WTC11 (cell line): ENCODE results near the gene PKHD1. TPM values are rescaled to one million over a fixed set of nuclear protein-coding genes. Genes with fewer than 3 reads are reported as not detected.

Experiments
- ATAC-seq: fragments of 200-7000 bp; cut with Tn5 transposase; 2 replicates; pipeline ENCODE4 v1.10.0; 2021; ENCODE audit warnings: mild to moderate bottlenecking, moderate library complexity
- CTCF ChIA-PET: fragments of 300-600 bp; sonication (Branson Sonifier 250); formaldehyde crosslinking; loops from one replicate; lab custom pipeline; 2021; ENCODE audit warnings: antibody characterized with exemption; lab: Charles Lee
- POLR2A ChIA-PET: fragments of 350-600 bp; sonication (Branson Sonifier 250); formaldehyde crosslinking; loops from one replicate; lab custom pipeline; 2021; ENCODE audit warnings: antibody characterized with exemption; lab: Charles Lee
- DNase-seq: peaks from one replicate; pipeline ENCODE4 v3.0.0; 2021; ENCODE audit warnings: low spot score
- H3K27ac Mint-ChIP-seq: 2 replicates; pipeline ENCODE4 v1.8.0; 2021; ENCODE audit warnings: mixed read lengths
- H3K27me3 Mint-ChIP-seq: 2 replicates; pipeline ENCODE4 v1.8.0; 2021; ENCODE audit warnings: low read depth, mild to moderate bottlenecking, moderate library complexity, mixed read lengths
- H3K36me3 Mint-ChIP-seq: 2 replicates; pipeline ENCODE4 v1.8.0; 2021; ENCODE audit warnings: mixed read lengths
- H3K4me1 Mint-ChIP-seq: 2 replicates; pipeline ENCODE4 v1.8.0; 2022; ENCODE audit warnings: mixed read lengths
- H3K4me3 Mint-ChIP-seq: 2 replicates; pipeline ENCODE4 v1.8.0; 2021; ENCODE audit warnings: mild to moderate bottlenecking, moderate library complexity, mixed read lengths
- H3K9me3 Mint-ChIP-seq: 2 replicates; pipeline ENCODE4 v1.8.0; 2021; ENCODE audit warnings: mixed read lengths
- AFF4 ChIP-seq: sonication (generic); formaldehyde crosslinking; IDR thresholded peaks from 2 replicates; pipeline ENCODE4 v1.8.1; 2023; ENCODE audit warnings: mild to moderate bottlenecking, missing genetic modification reagents, borderline replicate concordance
- CREB1 ChIP-seq: sonication (generic); formaldehyde crosslinking; IDR thresholded peaks from 2 replicates; pipeline ENCODE4 v1.8.0; 2023; ENCODE audit warnings: mild to moderate bottlenecking, missing genetic modification reagents
- ELF4 ChIP-seq: sonication (generic); formaldehyde crosslinking; IDR thresholded peaks from 2 replicates; pipeline ENCODE4 v1.8.1; 2022; ENCODE audit warnings: low read depth, mild to moderate bottlenecking, moderate library complexity, missing genetic modification reagents
- ERG ChIP-seq: fragments of 250-450 bp; sonication (Bioruptor Pico); IDR thresholded peaks from 2 replicates; pipeline ENCODE4 v1.8.0; 2021; ENCODE audit warnings: mild to moderate bottlenecking
- ESRRA ChIP-seq: sonication (generic); formaldehyde crosslinking; IDR thresholded peaks from 2 replicates; pipeline ENCODE4 v1.8.1; 2022; ENCODE audit warnings: mild to moderate bottlenecking, missing genetic modification reagents, borderline replicate concordance
- ETV6 ChIP-seq: sonication (generic); formaldehyde crosslinking; IDR thresholded peaks from 2 replicates; pipeline ENCODE4 v1.8.1; 2022; ENCODE audit warnings: mild to moderate bottlenecking, missing genetic modification reagents
- FOXK1 ChIP-seq: sonication (generic); formaldehyde crosslinking; IDR thresholded peaks from 2 replicates; pipeline ENCODE4 v1.8.0; 2022; ENCODE audit warnings: mild to moderate bottlenecking, moderate library complexity, missing genetic modification reagents
- FOXP1 ChIP-seq: sonication (generic); formaldehyde crosslinking; IDR thresholded peaks from 2 replicates; pipeline ENCODE4 v1.8.0; 2022; ENCODE audit warnings: missing genetic modification reagents, mild to moderate bottlenecking, moderate library complexity, borderline replicate concordance
- GABPB1 ChIP-seq: sonication (generic); formaldehyde crosslinking; IDR thresholded peaks from 2 replicates; pipeline ENCODE4 v1.8.1; 2023; ENCODE audit warnings: mild to moderate bottlenecking, missing genetic modification reagents
- GRHL2 ChIP-seq: fragments of 250-450 bp; sonication (Bioruptor Pico); IDR thresholded peaks from 2 replicates; pipeline ENCODE4 v1.8.0; 2022; ENCODE audit warnings: mild to moderate bottlenecking, moderate library complexity; ENCODE audit not compliant: insufficient replicate concordance, severe bottlenecking
- GTF2I ChIP-seq: fragments of 250-450 bp; sonication (Bioruptor Pico); conservative IDR thresholded peaks from 2 replicates; pipeline ENCODE4 v1.4.0; 2021; ENCODE audit warnings: mild to moderate bottlenecking
- JAZF1 ChIP-seq: fragments of 250-450 bp; sonication (Bioruptor Pico); IDR thresholded peaks from 2 replicates; pipeline ENCODE4 v1.9.0; 2021; ENCODE audit warnings: moderate library complexity, mild to moderate bottlenecking, inconsistent platforms
- KAT7 ChIP-seq: sonication (generic); formaldehyde crosslinking; IDR thresholded peaks from 2 replicates; pipeline ENCODE4 v1.8.1; 2023; ENCODE audit warnings: missing genetic modification reagents, mild to moderate bottlenecking, borderline replicate concordance
- NFATC4 ChIP-seq: fragments of 250-450 bp; sonication (Bioruptor Pico); IDR thresholded peaks from 2 replicates; pipeline ENCODE4 v1.9.0; 2021; ENCODE audit warnings: mild to moderate bottlenecking
- RORB ChIP-seq: fragments of 250-450 bp; sonication (Bioruptor Pico); IDR thresholded peaks from 2 replicates; pipeline ENCODE4 v1.9.0; 2021; ENCODE audit warnings: mild to moderate bottlenecking
- STAT6 ChIP-seq: sonication (generic); formaldehyde crosslinking; conservative IDR thresholded peaks from 2 replicates; pipeline ENCODE4 v1.8.1; 2023; ENCODE audit warnings: mild to moderate bottlenecking, low read depth, missing genetic modification reagents, moderate library complexity
- TP53 ChIP-seq: sonication (generic); formaldehyde crosslinking; IDR thresholded peaks from 2 replicates; pipeline ENCODE4 v1.8.1; 2023; ENCODE audit warnings: mild to moderate bottlenecking, missing genetic modification reagents
- ZNF121 ChIP-seq: sonication (generic); formaldehyde crosslinking; IDR thresholded peaks from 2 replicates; pipeline ENCODE4 v1.8.0; 2023; ENCODE audit warnings: missing genetic modification reagents
- ZNF317 ChIP-seq: sonication (generic); formaldehyde crosslinking; IDR thresholded peaks from 2 replicates; pipeline ENCODE4 v1.8.1; 2023; ENCODE audit warnings: low read depth, mild to moderate bottlenecking, moderate library complexity, missing genetic modification reagents, borderline replicate concordance
- ZSCAN18 ChIP-seq: fragments of 250-450 bp; sonication (Bioruptor Pico); IDR thresholded peaks from 2 replicates; pipeline ENCODE4 v2.1.2; 2022; ENCODE audit warnings: mild to moderate bottlenecking, moderate library complexity
- total RNA-seq: library from RNA; stranded (reverse); gene quantifications from 3 replicates; pipeline ENCODE4 v1.2.3, GENCODE V29; 2021
- TF ChIP-seq, protein P1 (sequence below): sonication (generic); formaldehyde crosslinking; IDR thresholded peaks from 2 replicates; pipeline ENCODE4 v1.8.1; 2022; ENCODE audit warnings: low read depth, missing genetic modification reagents, borderline replicate concordance
- TF ChIP-seq, protein P2 (sequence below): sonication (generic); formaldehyde crosslinking; IDR thresholded peaks from 2 replicates; pipeline ENCODE4 v1.8.1; 2023; ENCODE audit warnings: mild to moderate bottlenecking, moderate library complexity, missing genetic modification reagents

The PKHD1 gene
- total RNA-seq, 1 experiment from 2014 or later: 0.15 TPM

DNA sequence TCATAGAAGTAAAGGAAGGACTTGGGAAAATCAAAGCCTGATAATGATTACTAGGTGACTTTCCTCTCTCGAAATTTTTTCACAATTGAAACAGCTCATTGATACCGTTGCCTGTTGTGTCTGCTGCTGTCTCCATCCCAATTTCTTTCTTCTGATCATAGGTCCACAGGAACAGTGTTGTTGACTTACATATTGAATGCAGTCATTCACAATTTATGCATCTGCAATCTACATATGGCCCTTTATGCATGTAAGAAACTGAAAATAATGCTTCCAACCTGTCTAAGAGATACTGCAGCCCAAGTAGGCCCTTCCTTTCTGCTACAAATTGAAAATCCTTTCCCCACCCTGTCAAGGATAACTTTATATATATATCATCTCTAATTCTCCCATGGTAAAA is 381.3 kb downstream of the PKHD1 start:
- ChIA-PET CTCF (no interaction called here), POLR2A (no interaction called here)
- H3K27me3 Mint-ChIP-seq: no peaks in the 10 kb centered on the region
- DNase-seq (no peak), ATAC-seq (no peak)
- H3K4me1 Mint-ChIP-seq: peaks cover under 1% of the 10 kb centered on the region; the same call in 1 of the 2 replicates
- H3K4me3 Mint-ChIP-seq: no peak overlapping the region
- TF ChIP-seq ELF4: no peak
- TF ChIP-seq FOXP1: no peak
- no peak for TF ChIP-seq FOXK1
- no peak for TF ChIP-seq ERG (CRISPR knock-in tag)
- no peak for TF ChIP-seq ZNF317 (CRISPR knock-in tag)
- TF ChIP-seq NFATC4 (CRISPR knock-in tag): no peak
- no peak for TF ChIP-seq JAZF1 (CRISPR knock-in tag)
- no peak for TF ChIP-seq GRHL2
- no peak for TF ChIP-seq GTF2I (CRISPR knock-in tag)
- no peak for TF ChIP-seq ETV6
- no peak for TF ChIP-seq AFF4 (CRISPR knock-in tag)
- TF ChIP-seq ZSCAN18 (CRISPR knock-in tag): no peak
- TF ChIP-seq RORB: no peak
- no peak for TF ChIP-seq STAT6 (CRISPR knock-in tag)
- no peak for TF ChIP-seq ESRRA (CRISPR knock-in tag)
- no peak for TF ChIP-seq CREB1 (CRISPR knock-in tag)
- no peak for TF ChIP-seq ZNF121 (CRISPR knock-in tag)
- no peaks in the 10 kb centered on the region for H3K36me3 Mint-ChIP-seq
- H3K27ac Mint-ChIP-seq: no peak overlapping the region
- no peaks in the 10 kb centered on the region for H3K9me3 Mint-ChIP-seq

DNA sequence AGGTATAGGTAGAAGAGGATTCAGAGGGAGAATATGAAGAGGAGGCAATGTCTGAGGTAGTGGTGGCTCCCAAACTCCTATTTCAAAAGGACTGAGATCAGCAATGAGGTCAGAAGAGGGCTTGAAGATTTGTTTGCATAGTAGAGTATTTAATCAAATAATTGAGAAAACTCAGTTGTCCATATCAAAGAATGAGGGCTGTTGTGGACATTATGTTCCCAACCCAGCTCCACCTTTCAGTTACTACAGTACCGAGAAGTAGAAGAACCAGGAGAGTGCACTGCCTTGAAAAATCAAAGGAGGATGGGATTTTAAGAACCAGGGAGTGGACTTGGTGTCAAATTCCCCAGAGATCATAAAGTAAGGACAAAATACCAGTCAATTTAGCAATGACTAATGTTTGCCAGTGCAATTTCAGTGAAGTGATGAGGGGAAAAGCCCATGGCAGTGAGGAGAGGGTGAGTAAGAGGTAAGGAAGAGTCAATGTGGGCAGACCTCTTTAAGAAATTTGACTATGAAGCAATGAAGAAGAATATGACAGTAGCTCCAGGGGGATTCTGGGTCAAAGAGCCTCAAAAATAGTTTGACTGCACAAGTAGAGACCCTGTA is 382.4 kb downstream of the PKHD1 start:
- no peaks in the 10 kb centered on the region for H3K27me3 Mint-ChIP-seq
- H3K4me3 Mint-ChIP-seq: no peak overlapping the region
- ATAC-seq (no peak), DNase-seq (no peak)
- ChIA-PET CTCF (no interaction called here), POLR2A (no interaction called here)
- no peaks in the 10 kb centered on the region for H3K9me3 Mint-ChIP-seq
- no peaks in the 10 kb centered on the region for H3K4me1 Mint-ChIP-seq
- no peaks in the 10 kb centered on the region for H3K36me3 Mint-ChIP-seq
- no peak overlapping the region for H3K27ac Mint-ChIP-seq
- TF ChIP-seq KAT7 (no peak), TP53 (CRISPR knock-in tag) (no peak), GABPB1 (CRISPR knock-in tag) (no peak), ZSCAN18 (CRISPR knock-in tag) (no peak)
- TF ChIP-seq, protein P1, sequence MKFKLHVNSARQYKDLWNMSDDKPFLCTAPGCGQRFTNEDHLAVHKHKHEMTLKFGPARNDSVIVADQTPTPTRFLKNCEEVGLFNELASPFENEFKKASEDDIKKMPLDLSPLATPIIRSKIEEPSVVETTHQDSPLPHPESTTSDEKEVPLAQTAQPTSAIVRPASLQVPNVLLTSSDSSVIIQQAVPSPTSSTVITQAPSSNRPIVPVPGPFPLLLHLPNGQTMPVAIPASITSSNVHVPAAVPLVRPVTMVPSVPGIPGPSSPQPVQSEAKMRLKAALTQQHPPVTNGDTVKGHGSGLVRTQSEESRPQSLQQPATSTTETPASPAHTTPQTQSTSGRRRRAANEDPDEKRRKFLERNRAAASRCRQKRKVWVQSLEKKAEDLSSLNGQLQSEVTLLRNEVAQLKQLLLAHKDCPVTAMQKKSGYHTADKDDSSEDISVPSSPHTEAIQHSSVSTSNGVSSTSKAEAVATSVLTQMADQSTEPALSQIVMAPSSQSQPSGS (CRISPR knock-in tag): no peak
- TF ChIP-seq, protein P2, sequence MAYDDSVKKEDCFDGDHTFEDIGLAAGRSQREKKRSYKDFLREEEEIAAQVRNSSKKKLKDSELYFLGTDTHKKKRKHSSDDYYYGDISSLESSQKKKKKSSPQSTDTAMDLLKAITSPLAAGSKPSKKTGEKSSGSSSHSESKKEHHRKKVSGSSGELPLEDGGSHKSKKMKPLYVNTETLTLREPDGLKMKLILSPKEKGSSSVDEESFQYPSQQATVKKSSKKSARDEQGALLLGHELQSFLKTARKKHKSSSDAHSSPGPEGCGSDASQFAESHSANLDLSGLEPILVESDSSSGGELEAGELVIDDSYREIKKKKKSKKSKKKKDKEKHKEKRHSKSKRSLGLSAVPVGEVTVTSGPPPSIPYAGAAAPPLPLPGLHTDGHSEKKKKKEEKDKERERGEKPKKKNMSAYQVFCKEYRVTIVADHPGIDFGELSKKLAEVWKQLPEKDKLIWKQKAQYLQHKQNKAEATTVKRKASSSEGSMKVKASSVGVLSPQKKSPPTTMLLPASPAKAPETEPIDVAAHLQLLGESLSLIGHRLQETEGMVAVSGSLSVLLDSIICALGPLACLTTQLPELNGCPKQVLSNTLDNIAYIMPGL (CRISPR knock-in tag): no peak
